Kidney (tissue), 14 donors: ENCODE data around the gene NF2. TPM values are rescaled to one million over a fixed set of nuclear protein-coding genes. Genes with fewer than 3 reads are reported as not detected.

Experiments used
- DNase-seq, 5 donors: peaks; one replicate each; pipeline ENCODE4 v3.0.0-alpha.2; 2013 to 2020
- FAIRE-seq: peaks from 2 replicates; lab custom pipeline; 2012; peaks lifted over from hg19 to GRCh38; lab: Jason Lieb, UNC
- H3K27ac ChIP-seq, 2 donors: one replicate each; pipeline ENCODE4 v1.7.0; 2013; ENCODE audit warnings: low read depth in 2 of 2, low read length in 2 of 2, inconsistent platforms in 1 of 2
- H3K27me3 ChIP-seq: one replicate; pipeline ENCODE4 v1.7.1; 2013; ENCODE audit warnings: low read length, inconsistent platforms; ENCODE audit not compliant: control insufficient read depth, insufficient read depth
- H3K36me3 ChIP-seq, 3 donors: one replicate each; pipeline versions ENCODE4 v1.7.0 to v1.7.1; 2013; ENCODE audit warnings: low read length in 3 of 3, control low read depth in 1 of 3, inconsistent platforms in 1 of 3; ENCODE audit not compliant: insufficient read depth in 3 of 3, control insufficient read depth in 2 of 3
- H3K4me1 ChIP-seq, 3 donors: one replicate each; pipeline versions ENCODE4 v1.7.0 to v1.7.1; 2013; ENCODE audit warnings: low read length in 3 of 3, inconsistent platforms in 1 of 3, low read depth in 1 of 3; ENCODE audit not compliant: control insufficient read depth in 2 of 3, insufficient read depth in 2 of 3
- H3K4me3 ChIP-seq, 3 donors: one replicate each; pipeline versions ENCODE4 v1.7.0 to v1.8.1; 2013; ENCODE audit warnings: low read length in 3 of 3, control low read depth in 1 of 3, inconsistent platforms in 1 of 3
- H3K9ac ChIP-seq, 3 donors: one replicate each; pipeline versions ENCODE4 v1.7.0 to v1.7.1; 2013; ENCODE audit warnings: low read length in 3 of 3, control low read depth in 1 of 3, inconsistent platforms in 1 of 3
- H3K9me3 ChIP-seq, 3 donors: one replicate each; pipeline versions ENCODE4 v1.7.0 to v1.7.1; 2013; ENCODE audit warnings: low read length in 3 of 3, control low read depth in 1 of 3, inconsistent platforms in 1 of 3; ENCODE audit not compliant: control insufficient read depth in 2 of 3, insufficient read depth in 1 of 3
- CTCF ChIP-seq: IDR thresholded peaks from 3 replicates; pipeline ENCODE4 v1.5.1; 2012; ENCODE audit warnings: mild to moderate bottlenecking, moderate library complexity, borderline replicate concordance; ENCODE audit not compliant: insufficient read depth; ENCODE audit errors: extremely low read depth
- intact Hi-C: fragments of 100-400 bp; cut with DNase I; formaldehyde crosslinking; loops from one replicate; pipeline ENCODE4 v1.11.1; 2022
- polyA plus RNA-seq: library from polyadenylated mRNA; stranded (reverse); fragments of 350-450 nt; fragmentation: Illumina TruSeq; extraction: RNeasy Lipid Tissue Mini Kit (QIAGEN cat#74804); gene quantifications from one replicate; pipeline ENCODE4 v1.2.3, GENCODE V29; 2014; ENCODE audit warnings: low read depth, low replicate concordance; ENCODE audit not compliant: insufficient read depth
- total RNA-seq: library from RNA; stranded (reverse); fragmentation: NEBNext Ultra II Directional; extraction: Animal tissue kit (Norgen Biotek cat#: 25700); gene quantifications from one replicate; pipeline ENCODE4 v1.2.1, GENCODE V29; 2021
- donor health status: control.
- donor health status: control.
- donor health status: control.
- donor health status: control.
- donor health status: control.
- donor health status: DM: yes; HTN: yes; CAD: no.
- donor health status: Normal renal cell carcinoma (clear cell type).

The NF2 gene
- total and polyA plus RNA-seq, 2 donors from 2014 or later: 15.4 to 60.6 TPM

- H3K9ac ChIP-seq: no peak within 1 kb of the TSS
- DNase-seq (peak in 1 of 5 donors; percentile 20), FAIRE-seq (no peak)
- no peaks in the 10 kb centered on the region for H3K9me3 ChIP-seq
- peaks cover 6% of the 10 kb centered on the region for H3K27me3 ChIP-seq
- no peak within 1 kb of the TSS for H3K4me3 ChIP-seq
- intact Hi-C loops: no loop called here
- TF ChIP-seq CTCF: no peak
- H3K4me1 ChIP-seq: peaks cover 0 to 3% (median 0%) of the 10 kb centered on the region in 3 donors
- H3K36me3 ChIP-seq: no peaks in the 10 kb centered on the region
- H3K27ac ChIP-seq: no peak within 1 kb of the TSS
These were observed 116.6 kb downstream of the NF2 start, which contains the start of gene CABP7 for GRCh38 chr22:29719899-29720645. TSS of gene CABP7 (plus strand) at chr22:29720003. CDS start at chr22:29720425, 422 bp downstream.

GRCh38 chr22:29720811-29721323, 117.4 kb downstream of the NF2 start:
- Histone ChIP-seq H3K27me3 (peaks cover 6% of the 10 kb centered on the region), H3K27ac (no peak overlapping the region), H3K36me3 (no peaks in the 10 kb centered on the region), H3K4me1 (peaks cover 0 to 3% (median 0%) of the 10 kb centered on the region in 3 donors), H3K9me3 (no peaks in the 10 kb centered on the region), H3K9ac (no peak overlapping the region), H3K4me3 (no peak overlapping the region)
- intact Hi-C loops: no loop called here
- DNase-seq: no peak
- TF ChIP-seq CTCF: no peak
- FAIRE-seq: no peak

GRCh38 chr22:29722151-29722550, 118.7 kb downstream of the NF2 start:
- intact Hi-C loops: no loop called here
- H3K9ac ChIP-seq: no peak overlapping the region
- FAIRE-seq: no peak
- H3K4me1 ChIP-seq: peaks cover 0 to 3% (median 0%) of the 10 kb centered on the region in 3 donors
- H3K4me3 ChIP-seq: no peak overlapping the region
- no peak for TF ChIP-seq CTCF
- no peak overlapping the region for H3K27ac ChIP-seq
- no peaks in the 10 kb centered on the region for H3K36me3 ChIP-seq
- DNase-seq: peak in 1 of 5 donors; percentile 64
- H3K27me3 ChIP-seq: peaks cover 6% of the 10 kb centered on the region
- no peaks in the 10 kb centered on the region for H3K9me3 ChIP-seq
